GM12878 (cell line): ENCODE measurements around the gene BCAS3. TPM values are rescaled to one million over a fixed set of nuclear protein-coding genes. Genes with fewer than 3 reads are reported as not detected.

Experiments
- ATAC-seq: fragments of 200-7000 bp; cut with Tn5 transposase; 3 replicates; pipeline ENCODE4 v1.9.1; 2020; ENCODE audit warnings: mild to moderate bottlenecking, moderate library complexity
- BruUV-seq: library from RNA; stranded (reverse); fragments of 400-500 nt; replicated peaks from 2 replicates; lab custom pipeline; 2021; lab: Mats Ljungman, UMichigan
- CTCF ChIA-PET: fragments of 300-600 bp; sonication (Branson Sonifier 250); formaldehyde crosslinking; extraction: SDS; loops from one replicate; lab custom pipeline; 2021; ENCODE audit warnings: inconsistent platforms; lab: Yijun Ruan, JAX
- POLR2A ChIA-PET: fragments of 350-600 bp; formaldehyde crosslinking; extraction: SDS; loops from one replicate; lab custom pipeline; 2021; ENCODE audit warnings: inconsistent platforms; lab: Charles Lee
- RAD21 ChIA-PET: fragments of 300-600 bp; sonication (Branson Sonifier 250); formaldehyde crosslinking; loops from one replicate; lab custom pipeline; 2023; ENCODE audit warnings: antibody characterized with exemption; ENCODE audit not compliant: unreplicated experiment; lab: Charles Lee
- SMC1A ChIA-PET: fragments of 300-600 bp; sonication (Branson Sonifier 250); formaldehyde crosslinking; loops from one replicate; lab custom pipeline; 2023; ENCODE audit not compliant: unreplicated experiment, uncharacterized antibody; lab: Charles Lee
- DNase-seq: peaks from one replicate; pipeline ENCODE4 v3.0.0-alpha.2; 2011; ENCODE audit warnings: low read depth, low spot score
- FAIRE-seq: peaks from 3 replicates; lab custom pipeline; 2011; peaks lifted over from hg19 to GRCh38; lab: Jason Lieb, UNC
- H2AFZ ChIP-seq: 2 replicates; pipeline ENCODE4 v1.6.0; 2011; ENCODE audit warnings: low read depth, low read length, control low read depth; ENCODE audit not compliant: control insufficient read depth
- H3K27ac ChIP-seq: 2 replicates; pipeline ENCODE4 v1.5.1; 2011; ENCODE audit warnings: control low read depth; ENCODE audit not compliant: control insufficient read depth, insufficient read depth
- H3K27me3 ChIP-seq, 2 experiments: replicated peaks in 1 of 2; 2 replicates each; pipeline versions ENCODE4 v1.6.0 to v1.6.1; 2011; ENCODE audit warnings: low read length in 1 of 2; ENCODE audit not compliant: control insufficient read depth in 2 of 2, insufficient read depth in 2 of 2
- H3K36me3 ChIP-seq, 2 experiments: 2 replicates each; pipeline ENCODE4 v1.5.1; 2011; ENCODE audit warnings: low read length in 1 of 2; ENCODE audit not compliant: control insufficient read depth in 2 of 2, insufficient read depth in 2 of 2
- H3K4me1 ChIP-seq: 2 replicates; pipeline ENCODE4 v1.6.1; 2011; ENCODE audit warnings: mild to moderate bottlenecking, low read length, moderate library complexity, mixed read lengths; ENCODE audit not compliant: control insufficient read depth, insufficient read depth
- H3K4me2 ChIP-seq: 2 replicates; pipeline ENCODE4 v1.6.0; 2011; ENCODE audit warnings: control low read depth; ENCODE audit not compliant: control insufficient read depth, insufficient read depth
- H3K4me3 ChIP-seq: fragments of 200-600 bp; sonication (generic); 2 replicates; pipeline ENCODE4 v1.5.1; 2016
- H3K79me2 ChIP-seq: 2 replicates; pipeline ENCODE4 v1.6.0; 2011; ENCODE audit warnings: low read length; ENCODE audit not compliant: control insufficient read depth, insufficient read depth
- H3K9ac ChIP-seq: 2 replicates; pipeline ENCODE4 v1.8.0; 2011; ENCODE audit warnings: low read length, control low read depth, mixed read lengths; ENCODE audit not compliant: control insufficient read depth, insufficient read depth
- H3K9me3 ChIP-seq: replicated peaks from 3 replicates; pipeline ENCODE4 v1.5.1; 2011; ENCODE audit warnings: mild to moderate bottlenecking, low read length; ENCODE audit not compliant: control insufficient read depth, insufficient read depth
- H4K20me1 ChIP-seq: 2 replicates; pipeline ENCODE4 v1.6.0; 2011; ENCODE audit not compliant: control insufficient read depth, insufficient read depth
- BRCA1 ChIP-seq: IDR thresholded peaks from 2 replicates; pipeline ENCODE4 v1.6.1; 2011; ENCODE audit warnings: low read depth, low read length, improper control_type of control experiment
- CEBPB ChIP-seq, 2 experiments: fragments of 150-350 bp in 1 of 2; IDR thresholded peaks; 2 replicates each; pipeline ENCODE4 v1.6.1; 2012 to 2014; ENCODE audit warnings: low read depth in 2 of 2, low read length in 2 of 2, borderline replicate concordance in 1 of 2, inconsistent platforms in 1 of 2
- CREB1 ChIP-seq: IDR thresholded peaks from 2 replicates; pipeline ENCODE4 v1.6.1; 2012; ENCODE audit warnings: low read depth, mild to moderate bottlenecking, inconsistent platforms
- ETV6 ChIP-seq, 2 experiments: fragments of 450-650 bp in 1 of 2; IDR thresholded peaks in 1 of 2; conservative IDR thresholded peaks in 1 of 2; 2 replicates each; pipeline ENCODE4 v1.6.1; 2014; ENCODE audit warnings: antibody characterized with exemption in 1 of 2, borderline replicate concordance in 1 of 2, low read depth in 1 of 2, mild to moderate bottlenecking in 1 of 2, moderate library complexity in 1 of 2
- EZH2 ChIP-seq: IDR thresholded peaks from 2 replicates; pipeline ENCODE4 v1.6.1; 2012; ENCODE audit warnings: low read depth, mild to moderate bottlenecking, control low read depth, inconsistent platforms, low read length, borderline replicate concordance; ENCODE audit not compliant: control insufficient read depth
- GATAD2B ChIP-seq: fragments of 450-650 bp; conservative IDR thresholded peaks from 2 replicates; pipeline ENCODE4 v1.6.1; 2017; ENCODE audit warnings: low read depth, mild to moderate bottlenecking, moderate library complexity
- HCFC1 ChIP-seq: fragments of 150-350 bp; IDR thresholded peaks from 2 replicates; pipeline ENCODE4 v1.6.1; 2014; ENCODE audit warnings: low read length
- MEF2B ChIP-seq: fragments of 450-650 bp; IDR thresholded peaks from 2 replicates; pipeline ENCODE4 v1.6.1; 2018; ENCODE audit warnings: mild to moderate bottlenecking, moderate library complexity; ENCODE audit not compliant: partially characterized antibody, poor library complexity, severe bottlenecking
- POLR2A ChIP-seq: IDR thresholded peaks from 2 replicates; pipeline ENCODE4 v1.6.1; 2011; ENCODE audit warnings: low read depth, mild to moderate bottlenecking, low read length
- POU2F2 ChIP-seq: IDR thresholded peaks from 3 replicates; pipeline ENCODE4 v1.6.1; 2011; ENCODE audit warnings: low read depth, mild to moderate bottlenecking, low read length, borderline replicate concordance
- SUZ12 ChIP-seq: fragments of 200-600 bp; sonication (generic); IDR thresholded peaks from one replicate; pipeline ENCODE4 v1.6.1; 2018; ENCODE audit warnings: antibody characterized with exemption, mild to moderate bottlenecking; ENCODE audit not compliant: unreplicated experiment
- YY1 ChIP-seq: IDR thresholded peaks from 2 replicates; pipeline ENCODE4 v1.6.1; 2011; ENCODE audit warnings: low read depth, mild to moderate bottlenecking, low read length
- ZNF24 ChIP-seq: fragments of 450-650 bp; IDR thresholded peaks from 2 replicates; pipeline ENCODE4 v1.6.1; 2017; ENCODE audit warnings: antibody characterized with exemption, mild to moderate bottlenecking
- WGBS: methylation state at CpG from one replicate; pipeline ENCODE4 v1.1.6; 2016; ENCODE audit warnings: low lambda C conversion rate; ENCODE audit not compliant: insufficient replicate concordance, insufficient coverage; ENCODE audit errors: missing lambda C conversion rate; 5-methylcytosine and 5-hydroxymethylcytosine counted together
- in situ Hi-C: fragments of 300-500 bp; cut with MboI; formaldehyde crosslinking; loops from 9 replicates; pipeline ENCODE4 v1.14.3; 2018; ENCODE audit warnings: mixed read lengths
- intact Hi-C: fragments of 100-400 bp; cut with micrococcal nuclease; formaldehyde crosslinking; loops from one replicate; pipeline ENCODE4 v1.14.2; 2022; ENCODE audit not compliant: unreplicated experiment
- polyA plus RNA-seq, 11 experiments: library from polyadenylated mRNA; depleted of rRNA in 4 of 11; unstranded in 6 of 11; stranded (reverse) in 5 of 11; fragments of >200 nt; fragmentation: Nextera tagmentation in 4 of 11; fragmentation: Illumina TruSeq in 1 of 11; extraction: Ambion mirVana in 4 of 11; extraction: Trizol in 1 of 11; gene quantifications; 1 replicate in 1 of 11; 2 replicates in 10 of 11; pipeline versions ENCODE4 v1.2.1 to v1.2.3, GENCODE V29; 2011 to 2016; ENCODE audit warnings: inconsistent platforms in 2 of 11, missing spikeins in 2 of 11, low read depth in 1 of 11
- total RNA-seq, 4 experiments: library from RNA; depleted of rRNA in 3 of 4; stranded (reverse); fragments of >200 nt in 3 of 4; fragmentation: Illumina TruSeq in 1 of 4; extraction: Trizol in 1 of 4; gene quantifications; 2 replicates each; pipeline versions ENCODE4 v1.2.1 to v1.2.3, GENCODE V29; 2013 to 2021
- TF ChIP-seq, protein P1 (sequence below): fragments of 450-650 bp; IDR thresholded peaks from 2 replicates; pipeline ENCODE4 v1.6.1; 2017; ENCODE audit warnings: antibody characterized with exemption, mild to moderate bottlenecking, moderate library complexity
- TF ChIP-seq, protein P2 (sequence below): IDR thresholded peaks from 2 replicates; pipeline ENCODE4 v1.6.1; 2012; ENCODE audit warnings: low read depth, low read length, improper control_type of control experiment
- TF ChIP-seq, protein P3 (sequence below): fragments of 450-650 bp; IDR thresholded peaks from 2 replicates; pipeline ENCODE4 v1.6.1; 2017; ENCODE audit warnings: mild to moderate bottlenecking
- TF ChIP-seq, protein P4 (sequence below): IDR thresholded peaks from 2 replicates; pipeline ENCODE4 v1.6.1; 2011; ENCODE audit warnings: borderline replicate concordance, low read depth, mild to moderate bottlenecking, moderate library complexity, low read length; ENCODE audit not compliant: insufficient read depth, poor library complexity, severe bottlenecking

Gene BCAS3
- total and polyA plus RNA-seq, 10 of the 15 experiments (the other 5 are each of a cell fraction or from before 2014, with no cell fraction given): 2.1 to 11.0 (median 6.6) TPM

DNA sequence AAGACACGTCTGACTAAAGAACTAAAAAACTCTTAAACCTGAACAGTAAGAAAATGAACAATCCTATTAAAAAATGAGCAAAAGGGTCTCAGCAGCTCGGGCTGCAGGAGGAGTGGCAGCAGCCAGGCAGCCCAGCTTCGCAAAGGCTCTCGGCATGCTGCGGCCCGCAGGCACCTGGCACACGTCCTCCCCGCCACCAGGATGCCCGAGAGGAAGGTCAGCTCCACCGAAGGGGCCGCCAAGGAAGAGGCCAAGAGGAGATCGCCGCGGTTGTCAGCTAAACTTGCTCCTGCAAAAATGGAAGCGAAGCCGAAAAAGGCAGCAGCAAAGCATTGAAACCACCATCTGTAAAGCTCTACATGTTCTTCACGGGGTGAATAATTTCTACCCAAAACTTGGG is 173.5 kb downstream of the BCAS3 start (continued):
- no peak for TF ChIP-seq ETV6 (conservative IDR thresholded peaks at IDR 0.05 in 1 of 2, IDR thresholded peaks at IDR 0.05 in 1 of 2; ENCODE audit: borderline replicate concordance in 1 of 2, low read depth in 1 of 2)
- TF ChIP-seq YY1: no peak
- no peak for TF ChIP-seq HCFC1

DNA sequence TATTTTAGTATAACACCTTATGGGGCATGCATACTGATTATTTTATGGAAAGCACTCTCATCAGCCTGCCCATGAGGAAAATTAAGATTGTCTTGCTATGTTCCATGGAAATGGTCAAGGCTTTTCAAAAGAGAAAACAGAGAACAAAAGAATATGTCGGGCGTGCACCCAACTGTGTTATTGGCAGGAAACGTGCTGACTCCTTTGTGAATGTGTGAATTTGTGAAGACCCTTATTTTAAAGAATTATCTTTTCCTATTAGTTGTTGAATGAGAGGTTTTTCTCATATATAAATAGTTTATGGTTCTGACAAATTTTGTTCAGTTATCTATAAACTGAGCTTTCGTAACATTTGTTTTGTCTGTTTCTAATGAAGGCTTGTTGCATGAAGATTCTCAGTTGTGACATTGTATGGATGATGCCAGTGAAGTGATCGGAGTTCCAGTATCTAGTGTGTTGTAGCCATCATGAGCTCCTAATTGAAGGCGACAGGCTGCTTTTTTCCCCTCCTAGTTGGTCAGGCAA is 180.0 kb downstream of the BCAS3 start:
- Histone ChIP-seq H3K4me2 (no peak overlapping the region), H3K36me3 (no peaks in the 10 kb centered on the region), H3K9ac (no peak overlapping the region), H3K79me2 (no peaks in the 10 kb centered on the region), H3K4me3 (no peak overlapping the region)
- intact Hi-C loops: no loop called here
- no peak for DNase-seq
- no peak for ATAC-seq
- BruUV-seq: no TSS peak
- TF ChIP-seq, protein P1, sequence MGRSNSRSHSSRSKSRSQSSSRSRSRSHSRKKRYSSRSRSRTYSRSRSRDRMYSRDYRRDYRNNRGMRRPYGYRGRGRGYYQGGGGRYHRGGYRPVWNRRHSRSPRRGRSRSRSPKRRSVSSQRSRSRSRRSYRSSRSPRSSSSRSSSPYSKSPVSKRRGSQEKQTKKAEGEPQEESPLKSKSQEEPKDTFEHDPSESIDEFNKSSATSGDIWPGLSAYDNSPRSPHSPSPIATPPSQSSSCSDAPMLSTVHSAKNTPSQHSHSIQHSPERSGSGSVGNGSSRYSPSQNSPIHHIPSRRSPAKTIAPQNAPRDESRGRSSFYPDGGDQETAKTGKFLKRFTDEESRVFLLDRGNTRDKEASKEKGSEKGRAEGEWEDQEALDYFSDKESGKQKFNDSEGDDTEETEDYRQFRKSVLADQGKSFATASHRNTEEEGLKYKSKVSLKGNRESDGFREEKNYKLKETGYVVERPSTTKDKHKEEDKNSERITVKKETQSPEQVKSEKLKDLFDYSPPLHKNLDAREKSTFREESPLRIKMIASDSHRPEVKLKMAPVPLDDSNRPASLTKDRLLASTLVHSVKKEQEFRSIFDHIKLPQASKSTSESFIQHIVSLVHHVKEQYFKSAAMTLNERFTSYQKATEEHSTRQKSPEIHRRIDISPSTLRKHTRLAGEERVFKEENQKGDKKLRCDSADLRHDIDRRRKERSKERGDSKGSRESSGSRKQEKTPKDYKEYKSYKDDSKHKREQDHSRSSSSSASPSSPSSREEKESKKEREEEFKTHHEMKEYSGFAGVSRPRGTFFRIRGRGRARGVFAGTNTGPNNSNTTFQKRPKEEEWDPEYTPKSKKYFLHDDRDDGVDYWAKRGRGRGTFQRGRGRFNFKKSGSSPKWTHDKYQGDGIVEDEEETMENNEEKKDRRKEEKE: no peak
- TF ChIP-seq GATAD2B (no peak), CEBPB (IDR thresholded peaks at IDR 0.05; ENCODE audit: borderline replicate concordance in 1 of 2, low read depth in 2 of 2, low read length in 2 of 2) (no peak), CREB1 (no peak), EZH2 (no peak), ZNF24 (no peak), MEF2B (no peak), POU2F2 (no peak), BRCA1 (no peak), POLR2A (no peak), SUZ12 (no peak)
- TF ChIP-seq, protein P2, sequence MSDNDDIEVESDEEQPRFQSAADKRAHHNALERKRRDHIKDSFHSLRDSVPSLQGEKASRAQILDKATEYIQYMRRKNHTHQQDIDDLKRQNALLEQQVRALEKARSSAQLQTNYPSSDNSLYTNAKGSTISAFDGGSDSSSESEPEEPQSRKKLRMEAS: no peak
- TF ChIP-seq, protein P3, sequence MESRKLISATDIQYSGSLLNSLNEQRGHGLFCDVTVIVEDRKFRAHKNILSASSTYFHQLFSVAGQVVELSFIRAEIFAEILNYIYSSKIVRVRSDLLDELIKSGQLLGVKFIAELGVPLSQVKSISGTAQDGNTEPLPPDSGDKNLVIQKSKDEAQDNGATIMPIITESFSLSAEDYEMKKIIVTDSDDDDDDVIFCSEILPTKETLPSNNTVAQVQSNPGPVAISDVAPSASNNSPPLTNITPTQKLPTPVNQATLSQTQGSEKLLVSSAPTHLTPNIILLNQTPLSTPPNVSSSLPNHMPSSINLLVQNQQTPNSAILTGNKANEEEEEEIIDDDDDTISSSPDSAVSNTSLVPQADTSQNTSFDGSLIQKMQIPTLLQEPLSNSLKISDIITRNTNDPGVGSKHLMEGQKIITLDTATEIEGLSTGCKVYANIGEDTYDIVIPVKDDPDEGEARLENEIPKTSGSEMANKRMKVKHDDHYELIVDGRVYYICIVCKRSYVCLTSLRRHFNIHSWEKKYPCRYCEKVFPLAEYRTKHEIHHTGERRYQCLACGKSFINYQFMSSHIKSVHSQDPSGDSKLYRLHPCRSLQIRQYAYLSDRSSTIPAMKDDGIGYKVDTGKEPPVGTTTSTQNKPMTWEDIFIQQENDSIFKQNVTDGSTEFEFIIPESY: no peak
- TF ChIP-seq, protein P4, sequence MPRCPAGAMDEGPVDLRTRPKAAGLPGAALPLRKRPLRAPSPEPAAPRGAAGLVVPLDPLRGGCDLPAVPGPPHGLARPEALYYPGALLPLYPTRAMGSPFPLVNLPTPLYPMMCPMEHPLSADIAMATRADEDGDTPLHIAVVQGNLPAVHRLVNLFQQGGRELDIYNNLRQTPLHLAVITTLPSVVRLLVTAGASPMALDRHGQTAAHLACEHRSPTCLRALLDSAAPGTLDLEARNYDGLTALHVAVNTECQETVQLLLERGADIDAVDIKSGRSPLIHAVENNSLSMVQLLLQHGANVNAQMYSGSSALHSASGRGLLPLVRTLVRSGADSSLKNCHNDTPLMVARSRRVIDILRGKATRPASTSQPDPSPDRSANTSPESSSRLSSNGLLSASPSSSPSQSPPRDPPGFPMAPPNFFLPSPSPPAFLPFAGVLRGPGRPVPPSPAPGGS: no peak
- TF ChIP-seq, all 136 proteins: peak for 0
- ChIA-PET POLR2A (no interaction called here), CTCF (no interaction called here), RAD21 (no interaction called here), SMC1A (no interaction called here)
- no peaks in the 10 kb centered on the region for H3K9me3 ChIP-seq
- no peaks in the 10 kb centered on the region for H4K20me1 ChIP-seq
- H3K4me1 ChIP-seq: no peaks in the 10 kb centered on the region
- H3K27ac ChIP-seq: no peak overlapping the region
- in situ Hi-C loops: no loop called here
- WGBS: 82% methylated on average over 6 of the region's 6 CpGs
- H3K27me3 ChIP-seq: no peaks in the 10 kb centered on the region
- H2AFZ ChIP-seq: no peak overlapping the region
- no peak for FAIRE-seq
